ENCODE results near the gene GSK3A. TPM values are rescaled to one million over a fixed set of nuclear protein-coding genes. Genes with fewer than 3 reads are reported as not detected.

GSK3A gene
- total and polyA plus RNA-seq, 9 of the 15 experiments (the other 6 are each of a cell fraction or from before 2014, with no cell fraction given): 0.62 to 90.7 (median 33.3) TPM

GRCh38 chr19:42202290-42202880, 40.0 kb downstream of the GSK3A start (continued):
- TF ChIP-seq, protein P1, sequence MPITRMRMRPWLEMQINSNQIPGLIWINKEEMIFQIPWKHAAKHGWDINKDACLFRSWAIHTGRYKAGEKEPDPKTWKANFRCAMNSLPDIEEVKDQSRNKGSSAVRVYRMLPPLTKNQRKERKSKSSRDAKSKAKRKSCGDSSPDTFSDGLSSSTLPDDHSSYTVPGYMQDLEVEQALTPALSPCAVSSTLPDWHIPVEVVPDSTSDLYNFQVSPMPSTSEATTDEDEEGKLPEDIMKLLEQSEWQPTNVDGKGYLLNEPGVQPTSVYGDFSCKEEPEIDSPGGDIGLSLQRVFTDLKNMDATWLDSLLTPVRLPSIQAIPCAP (CRISPR knock-in tag; IDR thresholded peaks at IDR 0.05; ENCODE audit: borderline replicate concordance): no peak
- TF ChIP-seq ETS2 (tag; IDR thresholded peaks at IDR 0.05; ENCODE audit: borderline replicate concordance, poor library complexity, severe bottlenecking) (no peak), NFYB (IDR thresholded peaks at IDR 0.05; ENCODE audit: extremely low read depth, insufficient read length) (no peak), ZNF354B (CRISPR knock-in tag; IDR thresholded peaks at IDR 0.05) (no peak), ATF6 (CRISPR knock-in tag; IDR thresholded peaks at IDR 0.05) (no peak), BMI1 (IDR thresholded peaks at IDR 0.05; ENCODE audit: low read length) (no peak), CCAR2 (IDR thresholded peaks at IDR 0.05; ENCODE audit: low read depth, low read length) (no peak), NR2F6 (CRISPR knock-in tag; IDR thresholded peaks at IDR 0.05) (no peak), FOXJ2 (tag; IDR thresholded peaks at IDR 0.05) (no peak), MBD1 (CRISPR knock-in tag; IDR thresholded peaks at IDR 0.05) (no peak), GTF2A2 (tag; IDR thresholded peaks at IDR 0.05) (no peak), KDM2B (CRISPR knock-in tag; IDR thresholded peaks at IDR 0.05) (no peak)
